Measurements from ENCODE around the gene OTX1. TPM values are rescaled to one million over a fixed set of nuclear protein-coding genes. Genes with fewer than 3 reads are reported as not detected.
"Not testable (repeated sequence)": the region's sequence is repeated elsewhere in the genome, so short reads cannot be mapped to it uniquely, and the experiment has no call there.

OTX1 gene
- total and polyA plus RNA-seq, 2 experiments from 2014 or later = not detected

GRCh38 chr2:63073994-63074393 is 23.4 kb downstream of the OTX1 start:
- Histone ChIP-seq H3K4me1 (ENCODE audit: insufficient read depth) (no peaks in the 10 kb centered on the region), H3K27me3 (replicated peaks; ENCODE audit: insufficient read depth) (peaks cover 19% of the 10 kb centered on the region; the same call in 1 of the 2 replicates), H3K4me2 (ENCODE audit: unreplicated experiment) (no peak overlapping the region), H4K20me1 (ENCODE audit: insufficient read depth) (no peaks in the 10 kb centered on the region), H3K79me2 (ENCODE audit: insufficient read depth) (no peaks in the 10 kb centered on the region), H3F3A (ENCODE audit: insufficient read depth) (no peaks in the 10 kb centered on the region), H3K36me3 (ENCODE audit: low read depth) (no peaks in the 10 kb centered on the region), H3K9ac (no peak overlapping the region), H3K9me3 (ENCODE audit: low read depth) (no peaks in the 10 kb centered on the region), H3K27ac (no peak overlapping the region), H3K4me3 (no peak overlapping the region), H3K9me2 (ENCODE audit: insufficient read depth) (no peaks in the 10 kb centered on the region), H2AFZ (no peak overlapping the region)
- in situ Hi-C loops (cut with MboI) = no loop called here
- DNase-seq = no peak
- 13 to 23% methylated on average over 3 of the region's 3 CpGs for WGBS, 2 experiments (ENCODE audit: low coverage in 1 of 2, low lambda C conversion rate in 2 of 2, missing lambda C conversion rate in 2 of 2)
- TF ChIP-seq EZH2phosphoT487 (IDR thresholded peaks at IDR 0.05; ENCODE audit: insufficient read depth, low read depth) (no peak), EZH2 (IDR thresholded peaks at IDR 0.05; ENCODE audit: insufficient read depth, poor library complexity, severe bottlenecking) (no peak)

GRCh38 chr2:63074399-63074798 is 23.8 kb downstream of the OTX1 start:
- H3K4me2 ChIP-seq (ENCODE audit: unreplicated experiment); H3K9ac ChIP-seq; in situ Hi-C loops (cut with MboI); H3K79me2 ChIP-seq (ENCODE audit: insufficient read depth); DNase-seq; H4K20me1 ChIP-seq (ENCODE audit: insufficient read depth); H3K4me3 ChIP-seq; H3K4me1 ChIP-seq (ENCODE audit: insufficient read depth); H3K36me3 ChIP-seq (ENCODE audit: low read depth); H3K9me2 ChIP-seq (ENCODE audit: insufficient read depth); H2AFZ ChIP-seq; H3F3A ChIP-seq (ENCODE audit: insufficient read depth); H3K9me3 ChIP-seq (ENCODE audit: low read depth); H3K27ac ChIP-seq: not testable (repeated sequence)
- H3K27me3 ChIP-seq (replicated peaks; ENCODE audit: insufficient read depth) = peaks cover 16% of the 10 kb centered on the region; the same call in 1 of the 2 replicates
- 55 to 58% methylated on average over 4 of the region's 4 CpGs for WGBS, 2 experiments (ENCODE audit: low coverage in 1 of 2, low lambda C conversion rate in 2 of 2, missing lambda C conversion rate in 2 of 2)

GRCh38 chr2:63078852-63079606 is 28.4 kb downstream of the OTX1 start:
- WGBS, 2 experiments (ENCODE audit: low coverage in 1 of 2, low lambda C conversion rate in 2 of 2, missing lambda C conversion rate in 2 of 2) = 57 to 61% methylated on average over 4 of the region's 4 CpGs
- no peak for TF ChIP-seq EZH2phosphoT487 (IDR thresholded peaks at IDR 0.05; ENCODE audit: insufficient read depth, low read depth)
- TF ChIP-seq EZH2 (IDR thresholded peaks at IDR 0.05; ENCODE audit: insufficient read depth, poor library complexity, severe bottlenecking) = no peak
- H3K4me3 ChIP-seq = no peak overlapping the region
- H3K36me3 ChIP-seq (ENCODE audit: low read depth) = no peaks in the 10 kb centered on the region
- H3K4me1 ChIP-seq (ENCODE audit: insufficient read depth) = no peaks in the 10 kb centered on the region
- DNase-seq = peak; percentile 10
- no peak overlapping the region for H3K9ac ChIP-seq
- no peaks in the 10 kb centered on the region for H3K27me3 ChIP-seq (replicated peaks; ENCODE audit: insufficient read depth)
- no peaks in the 10 kb centered on the region for H3K9me3 ChIP-seq (ENCODE audit: low read depth)
- in situ Hi-C loops (cut with MboI) = no loop called here
- H3K4me2 ChIP-seq (ENCODE audit: unreplicated experiment) = no peak overlapping the region
- H3K27ac ChIP-seq = no peak overlapping the region
- H3F3A ChIP-seq (ENCODE audit: insufficient read depth) = no peaks in the 10 kb centered on the region
- no peaks in the 10 kb centered on the region for H3K9me2 ChIP-seq (ENCODE audit: insufficient read depth)
- H3K79me2 ChIP-seq (ENCODE audit: insufficient read depth) = no peaks in the 10 kb centered on the region
- H2AFZ ChIP-seq = no peak overlapping the region
- no peaks in the 10 kb centered on the region for H4K20me1 ChIP-seq (ENCODE audit: insufficient read depth)

GRCh38 chr2:63081404-63081803 is 30.8 kb downstream of the OTX1 start:
- Histone ChIP-seq H3K27ac (no peak overlapping the region), H3K4me2 (ENCODE audit: unreplicated experiment) (no peak overlapping the region), H3K79me2 (ENCODE audit: insufficient read depth) (no peaks in the 10 kb centered on the region), H3K9ac (no peak overlapping the region), H3K4me1 (ENCODE audit: insufficient read depth) (no peaks in the 10 kb centered on the region), H4K20me1 (ENCODE audit: insufficient read depth) (no peaks in the 10 kb centered on the region), H3K4me3 (no peak overlapping the region), H3F3A (ENCODE audit: insufficient read depth) (no peaks in the 10 kb centered on the region), H3K27me3 (replicated peaks; ENCODE audit: insufficient read depth) (peaks cover 11% of the 10 kb centered on the region; the same call in 1 of the 2 replicates), H2AFZ (no peak overlapping the region), H3K9me2 (ENCODE audit: insufficient read depth) (no peaks in the 10 kb centered on the region), H3K9me3 (ENCODE audit: low read depth) (no peaks in the 10 kb centered on the region), H3K36me3 (ENCODE audit: low read depth) (no peaks in the 10 kb centered on the region)
- TF ChIP-seq EZH2phosphoT487 (IDR thresholded peaks at IDR 0.05; ENCODE audit: insufficient read depth, low read depth) (no peak), EZH2 (IDR thresholded peaks at IDR 0.05; ENCODE audit: insufficient read depth, poor library complexity, severe bottlenecking) (no peak)
- 48 to 50% methylated on average over 4 of the region's 4 CpGs for WGBS, 2 experiments (ENCODE audit: low coverage in 1 of 2, low lambda C conversion rate in 2 of 2, missing lambda C conversion rate in 2 of 2)
- in situ Hi-C loops (cut with MboI) = no loop called here
- no peak for DNase-seq

All from GM23248 (cell line).